Loucy (cell line): Measurements from ENCODE around the gene TMBIM4.

ENCODE experiments used
- CTCF ChIP-seq: fragments of 200-600 bp; sonication (generic); conservative IDR thresholded peaks from 2 replicates; pipeline ENCODE4 v1.5.1; 2014; ENCODE audit warnings: mild to moderate bottlenecking, antibody characterized with exemption, low read length
- EZH2phosphoT487 ChIP-seq: fragments of 200-600 bp; IDR thresholded peaks from 2 replicates; pipeline ENCODE4 v1.6.1; 2018; ENCODE audit warnings: antibody characterized with exemption, mild to moderate bottlenecking, moderate library complexity, borderline replicate concordance

GRCh38 chr12:66166561-66166960, 3.2 kb downstream of the TMBIM4 start:
- TF ChIP-seq CTCF = no peak
- no peak for TF ChIP-seq EZH2phosphoT487
